ENCODE data around the gene SH3GL3.

The SH3GL3 gene, protein sequence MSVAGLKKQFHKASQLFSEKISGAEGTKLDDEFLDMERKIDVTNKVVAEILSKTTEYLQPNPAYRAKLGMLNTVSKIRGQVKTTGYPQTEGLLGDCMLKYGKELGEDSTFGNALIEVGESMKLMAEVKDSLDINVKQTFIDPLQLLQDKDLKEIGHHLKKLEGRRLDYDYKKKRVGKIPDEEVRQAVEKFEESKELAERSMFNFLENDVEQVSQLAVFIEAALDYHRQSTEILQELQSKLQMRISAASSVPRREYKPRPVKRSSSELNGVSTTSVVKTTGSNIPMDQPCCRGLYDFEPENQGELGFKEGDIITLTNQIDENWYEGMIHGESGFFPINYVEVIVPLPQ

DNA sequence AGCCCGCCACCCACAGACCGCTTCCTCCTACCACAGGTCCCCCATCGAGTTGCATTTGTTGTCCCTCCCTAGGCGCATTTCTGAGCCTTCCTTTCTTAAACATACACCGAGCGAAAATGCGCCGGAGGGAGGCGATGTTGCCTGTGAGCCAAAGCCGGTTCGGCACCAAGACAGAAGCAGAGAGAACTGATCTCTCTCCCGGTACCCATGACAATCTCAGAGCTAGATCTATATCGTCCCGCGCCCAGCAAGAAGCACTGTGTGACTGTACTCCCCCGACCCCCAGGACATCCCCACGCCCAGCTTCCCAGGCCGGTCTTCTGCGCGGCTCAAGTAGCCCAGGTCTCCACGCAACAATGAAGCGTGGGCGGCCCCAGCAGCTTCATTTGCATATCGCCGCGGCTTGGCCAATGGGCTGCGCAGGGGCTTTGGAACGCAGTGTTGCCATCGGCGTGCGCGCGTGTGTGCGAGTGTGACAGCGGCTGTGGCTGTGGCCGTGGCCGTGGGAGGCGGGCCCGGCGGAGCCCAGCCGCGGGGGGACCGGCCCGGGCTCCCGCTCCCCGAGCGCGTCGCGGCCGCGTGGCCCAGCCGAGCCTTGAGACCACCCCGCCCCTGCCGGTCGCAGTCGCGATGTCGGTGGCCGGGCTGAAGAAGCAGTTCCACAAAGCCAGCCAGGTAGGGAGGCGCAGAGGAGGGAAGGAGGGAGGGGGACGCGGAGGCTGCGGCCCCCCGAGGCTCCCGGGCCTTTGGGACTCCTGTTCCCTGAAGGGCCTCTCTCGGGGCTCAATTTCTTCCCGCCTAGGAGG lies at the start of gene SH3GL3:
Gene SH3GL3 (plus strand): TSS at position 438 of the 806 bp plus-strand sequence. CDS start 193 bp downstream, at position 631.
- no peaks in the 10 kb centered on the region for H3K36me3 ChIP-seq (ENCODE audit: control insufficient read depth, insufficient read depth, low read length)
- no peak within 1 kb of the TSS for H3K9ac ChIP-seq (ENCODE audit: low read length)
- peaks cover 2% of the 10 kb centered on the region for H3K4me1 ChIP-seq (ENCODE audit: control insufficient read depth, insufficient read depth, low read length)
- H3K27me3 ChIP-seq (ENCODE audit: control insufficient read depth, insufficient read depth, low read length) = no peaks in the 10 kb centered on the region
- H3K27ac ChIP-seq (ENCODE audit: low read depth, low read length) = no peak within 1 kb of the TSS
- H3K4me3 ChIP-seq (ENCODE audit: low read length) = peak within 1 kb of the TSS; percentile 65

DNA sequence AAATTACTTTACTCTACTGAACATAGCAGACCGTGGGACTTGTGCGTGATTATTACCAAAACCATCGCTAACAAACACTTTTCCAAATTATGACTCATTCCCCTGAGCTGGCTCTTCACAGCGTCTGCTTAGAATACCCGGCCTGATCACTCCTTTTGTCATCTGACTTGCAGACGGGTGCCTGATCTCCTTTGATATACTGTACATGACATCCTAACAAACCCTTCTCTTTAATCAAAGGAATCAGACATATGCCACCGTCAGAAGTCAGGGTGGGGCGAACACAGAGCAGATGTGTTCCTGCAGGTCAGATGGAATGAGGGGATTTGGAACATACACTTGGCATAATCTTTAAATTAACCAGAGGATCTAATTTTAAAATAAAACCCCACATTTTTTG lies 48.5 kb upstream of the SH3GL3 start:
- no peak overlapping the region for H3K4me3 ChIP-seq (ENCODE audit: low read length)
- H3K27ac ChIP-seq (ENCODE audit: low read depth, low read length) = no peak overlapping the region
- H3K9ac ChIP-seq (ENCODE audit: low read length) = no peak overlapping the region
- H3K36me3 ChIP-seq (ENCODE audit: control insufficient read depth, insufficient read depth, low read length) = no peaks in the 10 kb centered on the region
- H3K4me1 ChIP-seq (ENCODE audit: control insufficient read depth, insufficient read depth, low read length) = no peaks in the 10 kb centered on the region
- no peaks in the 10 kb centered on the region for H3K27me3 ChIP-seq (ENCODE audit: control insufficient read depth, insufficient read depth, low read length)

DNA sequence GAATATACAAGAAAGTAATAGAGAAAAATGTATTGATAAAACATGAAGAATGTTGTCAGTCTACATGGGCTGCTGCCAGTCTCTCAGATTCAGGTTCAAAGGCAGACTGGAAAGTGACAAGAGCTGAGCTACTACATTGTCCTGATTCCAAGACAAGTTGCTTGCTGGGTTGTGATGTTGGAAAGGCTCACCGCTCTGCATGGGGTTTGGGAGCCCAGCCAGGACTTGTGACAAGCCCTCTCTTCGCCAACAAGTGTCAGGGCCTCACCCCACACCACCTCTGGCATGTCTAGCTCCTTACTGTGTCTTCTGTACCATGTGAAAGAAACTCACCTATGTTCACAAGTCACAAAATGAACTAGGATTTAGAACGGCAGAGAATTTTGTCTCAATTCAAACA lies 43.0 kb upstream of the SH3GL3 start:
- no peak overlapping the region for H3K27ac ChIP-seq (ENCODE audit: low read depth, low read length)
- H3K36me3 ChIP-seq (ENCODE audit: control insufficient read depth, insufficient read depth, low read length) = no peaks in the 10 kb centered on the region
- H3K27me3 ChIP-seq (ENCODE audit: control insufficient read depth, insufficient read depth, low read length) = no peaks in the 10 kb centered on the region
- no peak overlapping the region for H3K4me3 ChIP-seq (ENCODE audit: low read length)
- no peaks in the 10 kb centered on the region for H3K4me1 ChIP-seq (ENCODE audit: control insufficient read depth, insufficient read depth, low read length)
- no peak overlapping the region for H3K9ac ChIP-seq (ENCODE audit: low read length)

DNA sequence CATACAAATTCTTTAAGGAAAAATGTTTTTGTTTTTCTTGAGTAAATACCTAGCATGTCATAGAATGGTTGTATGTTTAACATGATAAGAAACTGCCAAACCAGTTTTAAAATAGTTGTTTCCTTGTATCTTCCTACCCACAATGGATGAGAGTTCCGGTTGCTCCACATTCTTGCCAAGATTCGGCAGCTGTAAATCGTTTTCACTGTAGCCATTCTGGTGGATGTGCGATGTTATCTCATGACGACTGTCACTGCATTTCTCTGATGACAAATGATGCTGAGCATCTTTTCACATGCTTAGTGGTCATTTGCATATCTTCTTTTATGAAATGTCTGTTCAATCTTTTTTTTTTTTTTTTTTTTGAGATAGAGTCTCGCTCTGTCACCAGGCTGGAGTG lies 36.6 kb upstream of the SH3GL3 start:
- H3K27me3 ChIP-seq (ENCODE audit: control insufficient read depth, insufficient read depth, low read length) = no peaks in the 10 kb centered on the region
- H3K4me1 ChIP-seq (ENCODE audit: control insufficient read depth, insufficient read depth, low read length) = no peaks in the 10 kb centered on the region
- no peaks in the 10 kb centered on the region for H3K36me3 ChIP-seq (ENCODE audit: control insufficient read depth, insufficient read depth, low read length)
- H3K9ac ChIP-seq (ENCODE audit: low read length) = no peak overlapping the region
- H3K4me3 ChIP-seq (ENCODE audit: low read length) = no peak overlapping the region
- no peak overlapping the region for H3K27ac ChIP-seq (ENCODE audit: low read depth, low read length)

DNA sequence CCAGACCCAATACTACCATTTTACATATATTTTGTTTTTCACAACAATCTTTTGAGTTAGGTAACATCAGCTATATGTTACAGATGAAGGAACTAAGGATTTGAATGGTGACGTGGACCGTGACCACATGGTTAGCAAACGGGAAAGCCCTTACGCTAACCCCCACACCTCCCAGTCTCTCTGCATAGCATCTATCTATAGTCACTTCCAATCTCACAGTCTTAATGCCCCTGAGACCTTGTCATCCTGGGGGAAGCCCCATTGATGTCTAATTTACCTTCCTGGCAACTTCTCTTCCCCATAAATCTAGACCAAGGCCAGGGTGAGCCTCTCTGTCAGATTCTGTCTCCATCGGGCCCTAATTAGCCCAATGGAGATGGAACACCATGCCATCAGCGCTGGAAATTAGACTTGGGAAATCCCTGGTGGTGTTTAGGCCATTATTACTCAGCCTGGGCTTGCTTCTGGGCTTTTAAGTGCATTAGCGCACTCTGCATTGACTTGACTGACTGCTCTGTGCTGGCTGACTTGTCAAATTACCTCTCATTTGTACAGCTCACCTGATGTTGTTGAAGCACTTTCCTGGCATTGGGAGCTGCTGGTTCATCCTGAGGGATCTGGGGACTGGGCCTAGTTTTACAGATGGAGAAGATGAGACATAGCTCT lies 34.0 kb upstream of the SH3GL3 start:
- no peaks in the 10 kb centered on the region for H3K36me3 ChIP-seq (ENCODE audit: control insufficient read depth, insufficient read depth, low read length)
- H3K9ac ChIP-seq (ENCODE audit: low read length) = no peak overlapping the region
- no peak overlapping the region for H3K27ac ChIP-seq (ENCODE audit: low read depth, low read length)
- H3K4me1 ChIP-seq (ENCODE audit: control insufficient read depth, insufficient read depth, low read length) = no peaks in the 10 kb centered on the region
- no peaks in the 10 kb centered on the region for H3K27me3 ChIP-seq (ENCODE audit: control insufficient read depth, insufficient read depth, low read length)
- no peak overlapping the region for H3K4me3 ChIP-seq (ENCODE audit: low read length)

DNA sequence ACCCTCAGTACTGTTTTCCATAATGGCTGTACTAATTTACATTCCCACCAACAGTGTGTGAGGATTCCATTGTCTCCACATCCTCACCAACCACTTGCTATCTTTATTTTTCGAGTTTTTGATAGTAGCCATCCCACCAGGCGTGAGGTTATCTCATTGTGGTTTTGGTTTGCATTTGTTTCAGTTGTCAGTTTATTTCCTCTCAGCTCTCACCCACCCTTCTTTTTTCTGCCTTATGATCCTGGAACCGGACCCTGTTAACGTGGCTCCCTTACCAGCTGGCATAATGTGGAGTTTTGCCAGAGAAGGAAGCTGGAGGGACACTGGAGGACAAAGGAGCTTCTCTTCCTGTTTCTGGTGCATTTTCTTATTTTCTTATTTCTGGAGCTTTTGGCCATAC lies 25.1 kb upstream of the SH3GL3 start:
- Histone ChIP-seq H3K4me3 (ENCODE audit: low read length) (no peak overlapping the region), H3K36me3 (ENCODE audit: control insufficient read depth, insufficient read depth, low read length) (no peaks in the 10 kb centered on the region), H3K4me1 (ENCODE audit: control insufficient read depth, insufficient read depth, low read length) (no peaks in the 10 kb centered on the region), H3K9ac (ENCODE audit: low read length) (no peak overlapping the region), H3K27ac (ENCODE audit: low read depth, low read length) (no peak overlapping the region), H3K27me3 (ENCODE audit: control insufficient read depth, insufficient read depth, low read length) (no peaks in the 10 kb centered on the region)

DNA sequence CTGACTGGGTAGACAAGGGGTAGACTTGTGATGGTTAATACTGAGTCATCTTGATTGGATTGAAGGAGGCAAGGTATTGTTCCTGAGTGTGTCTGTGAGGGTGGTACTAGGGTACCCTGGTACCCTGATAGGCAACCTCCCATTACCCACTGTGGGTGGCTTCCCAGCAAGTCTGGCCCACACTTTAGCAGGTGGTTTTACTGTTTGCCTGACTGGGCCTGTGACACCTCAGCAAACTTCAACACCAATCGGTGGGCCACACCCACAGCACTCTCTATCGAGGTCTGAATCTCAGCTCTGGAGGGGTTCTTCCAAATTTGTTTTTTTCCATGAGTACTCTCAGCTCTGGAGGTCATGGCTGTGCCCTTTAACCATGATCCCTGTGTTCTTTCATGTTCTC lies 24.6 kb upstream of the SH3GL3 start:
- no peaks in the 10 kb centered on the region for H3K27me3 ChIP-seq (ENCODE audit: control insufficient read depth, insufficient read depth, low read length)
- H3K4me1 ChIP-seq (ENCODE audit: control insufficient read depth, insufficient read depth, low read length) = no peaks in the 10 kb centered on the region
- H3K36me3 ChIP-seq (ENCODE audit: control insufficient read depth, insufficient read depth, low read length) = no peaks in the 10 kb centered on the region
- H3K27ac ChIP-seq (ENCODE audit: low read depth, low read length) = no peak overlapping the region
- H3K9ac ChIP-seq (ENCODE audit: low read length) = no peak overlapping the region
- H3K4me3 ChIP-seq (ENCODE audit: low read length) = no peak overlapping the region

DNA sequence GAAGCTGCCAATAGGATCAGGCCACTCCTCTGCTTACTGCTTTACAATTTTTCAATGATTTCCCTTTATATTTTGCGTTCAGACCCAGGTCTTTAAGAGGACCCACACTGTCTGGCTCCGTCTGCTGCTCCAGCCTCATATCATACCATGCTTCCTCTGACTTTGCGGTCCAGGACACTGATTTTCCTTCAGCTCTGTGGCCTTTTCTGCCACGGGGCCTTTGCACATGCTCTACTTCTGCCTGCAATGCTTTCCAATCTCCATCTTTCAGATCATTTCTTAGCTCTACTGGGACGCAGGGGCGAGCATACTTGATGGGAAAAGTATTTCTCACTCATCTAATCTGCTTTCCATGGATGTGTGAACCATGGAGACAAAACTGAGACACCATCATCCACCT lies 23.0 kb upstream of the SH3GL3 start:
- no peaks in the 10 kb centered on the region for H3K36me3 ChIP-seq (ENCODE audit: control insufficient read depth, insufficient read depth, low read length)
- H3K27me3 ChIP-seq (ENCODE audit: control insufficient read depth, insufficient read depth, low read length) = no peaks in the 10 kb centered on the region
- H3K27ac ChIP-seq (ENCODE audit: low read depth, low read length) = no peak overlapping the region

DNA sequence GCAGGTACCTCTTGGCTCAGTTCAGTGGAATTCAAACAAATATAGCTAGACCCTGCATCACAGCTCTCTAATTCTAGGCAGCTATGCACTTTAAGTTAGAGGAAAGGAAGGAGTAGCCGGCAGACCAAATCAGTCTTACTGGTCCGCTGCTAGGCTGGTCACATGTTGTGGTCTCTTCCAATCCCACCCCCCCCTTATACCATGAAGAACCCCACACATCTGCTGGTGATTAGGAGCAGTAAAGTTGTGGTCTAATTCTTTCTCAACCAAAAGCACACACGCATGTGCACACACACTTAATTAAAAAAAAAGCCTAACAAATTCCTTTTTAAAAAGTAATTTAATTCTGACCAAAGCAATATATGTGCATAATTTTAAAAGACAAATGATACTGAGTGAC lies 16.7 kb upstream of the SH3GL3 start:
- Histone ChIP-seq H3K4me1 (ENCODE audit: control insufficient read depth, insufficient read depth, low read length) (no peaks in the 10 kb centered on the region), H3K36me3 (ENCODE audit: control insufficient read depth, insufficient read depth, low read length) (no peaks in the 10 kb centered on the region), H3K9ac (ENCODE audit: low read length) (no peak overlapping the region), H3K27ac (ENCODE audit: low read depth, low read length) (no peak overlapping the region), H3K27me3 (ENCODE audit: control insufficient read depth, insufficient read depth, low read length) (no peaks in the 10 kb centered on the region), H3K4me3 (ENCODE audit: low read length) (no peak overlapping the region)

More for the DNA sequence above, 23.0 kb upstream of the SH3GL3 start:
- no peaks in the 10 kb centered on the region for H3K4me1 ChIP-seq (ENCODE audit: control insufficient read depth, insufficient read depth, low read length)
- H3K4me3 ChIP-seq (ENCODE audit: low read length) = no peak overlapping the region
- H3K9ac ChIP-seq (ENCODE audit: low read length) = no peak overlapping the region

DNA sequence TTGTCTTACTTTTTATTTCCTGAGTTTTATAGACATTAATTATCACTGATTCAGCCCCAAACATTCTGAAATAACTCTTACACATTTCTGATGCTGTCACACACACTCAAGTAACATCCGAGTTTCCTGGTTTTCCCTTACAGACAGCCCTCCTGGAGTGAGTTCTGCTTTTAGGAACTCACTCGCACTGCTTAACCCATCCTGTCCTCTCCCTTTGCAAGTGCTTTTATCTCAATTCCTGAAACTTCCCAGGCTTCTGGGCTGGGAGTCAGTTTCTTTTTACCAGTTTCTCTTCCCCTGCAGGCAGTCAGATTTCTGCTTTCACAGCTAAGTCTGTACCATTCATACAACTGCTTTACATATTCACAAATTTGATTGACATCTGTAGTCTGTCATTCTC lies 15.6 kb upstream of the SH3GL3 start:
- Histone ChIP-seq H3K4me1 (ENCODE audit: control insufficient read depth, insufficient read depth, low read length) (no peaks in the 10 kb centered on the region), H3K4me3 (ENCODE audit: low read length) (no peak overlapping the region), H3K27ac (ENCODE audit: low read depth, low read length) (no peak overlapping the region), H3K9ac (ENCODE audit: low read length) (no peak overlapping the region), H3K27me3 (ENCODE audit: control insufficient read depth, insufficient read depth, low read length) (no peaks in the 10 kb centered on the region), H3K36me3 (ENCODE audit: control insufficient read depth, insufficient read depth, low read length) (no peaks in the 10 kb centered on the region)

DNA sequence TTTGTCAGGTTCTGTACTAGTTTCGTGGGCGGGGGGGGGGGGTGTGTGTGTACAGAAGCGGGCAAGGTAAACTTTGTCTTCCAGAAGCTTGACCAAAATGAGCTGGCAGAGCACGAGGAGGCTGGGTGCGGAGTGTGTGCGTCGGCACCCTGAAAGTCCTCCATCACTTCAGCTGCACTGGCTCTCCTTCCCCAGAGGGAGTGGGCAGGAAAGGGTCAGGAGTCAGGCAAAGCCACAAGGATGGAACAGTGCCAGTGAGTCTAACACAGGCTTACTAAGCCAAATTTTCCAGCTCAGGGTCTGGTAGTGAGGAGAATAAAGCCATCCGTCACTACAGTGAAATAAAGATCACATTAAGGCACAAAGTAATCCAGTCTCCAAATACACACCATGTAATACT lies 11.9 kb upstream of the SH3GL3 start:
- no peaks in the 10 kb centered on the region for H3K27me3 ChIP-seq (ENCODE audit: control insufficient read depth, insufficient read depth, low read length)
- H3K36me3 ChIP-seq (ENCODE audit: control insufficient read depth, insufficient read depth, low read length) = no peaks in the 10 kb centered on the region
- H3K4me1 ChIP-seq (ENCODE audit: control insufficient read depth, insufficient read depth, low read length) = peaks cover 2% of the 10 kb centered on the region
- no peak overlapping the region for H3K9ac ChIP-seq (ENCODE audit: low read length)
- no peak overlapping the region for H3K4me3 ChIP-seq (ENCODE audit: low read length)
- no peak overlapping the region for H3K27ac ChIP-seq (ENCODE audit: low read depth, low read length)

DNA sequence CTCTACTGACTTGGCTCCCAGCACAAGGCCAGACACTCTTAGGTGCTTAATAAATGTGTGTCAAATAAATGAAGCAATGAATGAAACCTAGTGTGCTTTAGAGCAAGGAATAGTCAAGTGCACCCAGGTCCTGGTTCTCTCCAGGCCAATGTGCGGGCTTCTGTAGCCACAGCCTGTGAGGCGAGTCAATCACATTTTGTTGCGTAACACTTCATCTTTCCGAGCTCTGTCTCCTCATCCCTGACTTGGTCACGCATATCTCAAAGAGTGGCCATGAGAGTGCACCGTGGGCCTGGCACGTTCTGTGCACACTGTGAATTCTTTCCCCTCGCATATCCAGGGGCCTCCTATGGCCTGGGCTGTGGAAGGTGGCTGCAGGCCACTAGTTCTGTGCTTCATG lies 11.4 kb upstream of the SH3GL3 start:
- peaks cover 2% of the 10 kb centered on the region for H3K4me1 ChIP-seq (ENCODE audit: control insufficient read depth, insufficient read depth, low read length)
- no peak overlapping the region for H3K4me3 ChIP-seq (ENCODE audit: low read length)
- H3K27ac ChIP-seq (ENCODE audit: low read depth, low read length) = no peak overlapping the region
- H3K9ac ChIP-seq (ENCODE audit: low read length) = no peak overlapping the region
- no peaks in the 10 kb centered on the region for H3K27me3 ChIP-seq (ENCODE audit: control insufficient read depth, insufficient read depth, low read length)
- no peaks in the 10 kb centered on the region for H3K36me3 ChIP-seq (ENCODE audit: control insufficient read depth, insufficient read depth, low read length)
